ENCODE results near the gene CALN1.

CALN1 gene

GRCh38 chr7:71801976-71802375, 610.2 kb downstream of the CALN1 start:
- peaks cover 7% of the 10 kb centered on the region for H3K9me3 ChIP-seq
- no peaks in the 10 kb centered on the region for H3K36me3 ChIP-seq
- no peaks in the 10 kb centered on the region for H4K20me1 ChIP-seq
- no peak overlapping the region for H3K9ac ChIP-seq
- H3K4me3 ChIP-seq, result no peak overlapping the region
- no peaks in the 10 kb centered on the region for H3K27me3 ChIP-seq
- TF ChIP-seq Cebpa-rat (IDR thresholded peaks at IDR 0.05), result no peak
- H3K4me2 ChIP-seq, result no peak overlapping the region
- H3K27ac ChIP-seq, result no peak overlapping the region
- H3K4me1 ChIP-seq, result no peaks in the 10 kb centered on the region

GRCh38 chr7:71800321-71800720, 611.8 kb downstream of the CALN1 start:
- H4K20me1 ChIP-seq, result no peaks in the 10 kb centered on the region
- no peak overlapping the region for H3K27ac ChIP-seq
- H3K27me3 ChIP-seq, result no peaks in the 10 kb centered on the region
- no peaks in the 10 kb centered on the region for H3K4me1 ChIP-seq
- no peaks in the 10 kb centered on the region for H3K9me3 ChIP-seq
- no peak overlapping the region for H3K4me2 ChIP-seq
- no peaks in the 10 kb centered on the region for H3K36me3 ChIP-seq
- H3K4me3 ChIP-seq, result no peak overlapping the region
- no peak for TF ChIP-seq Cebpa-rat (IDR thresholded peaks at IDR 0.05)
- H3K9ac ChIP-seq, result no peak overlapping the region

- H3K9ac ChIP-seq, result no peak overlapping the region
Measured at GRCh38 chr7:71795410-71795809, 616.7 kb downstream of the CALN1 start.

GRCh38 chr7:71793251-71793650, 618.9 kb downstream of the CALN1 start:
- Histone ChIP-seq H3K36me3 (no peaks in the 10 kb centered on the region), H3K9ac (no peak overlapping the region), H3K27ac (no peak overlapping the region), H3K27me3 (no peaks in the 10 kb centered on the region), H3K4me3 (no peak overlapping the region), H3K9me3 (0 out of 2 replicates have a peak, but pooled peaks cover 2% of the 10 kb centered on the region), H4K20me1 (no peaks in the 10 kb centered on the region), H3K4me1 (no peaks in the 10 kb centered on the region), H3K4me2 (no peak overlapping the region)
- no peak for TF ChIP-seq Cebpa-rat (IDR thresholded peaks at IDR 0.05)

More at GRCh38 chr7:71795410-71795809, 616.7 kb downstream of the CALN1 start:
- no peaks in the 10 kb centered on the region for H3K4me1 ChIP-seq
- H4K20me1 ChIP-seq, result no peaks in the 10 kb centered on the region
- no peaks in the 10 kb centered on the region for H3K27me3 ChIP-seq
- H3K4me2 ChIP-seq, result no peak overlapping the region
- H3K9me3 ChIP-seq, result no peaks in the 10 kb centered on the region
- H3K4me3 ChIP-seq, result no peak overlapping the region
- no peak overlapping the region for H3K27ac ChIP-seq
- H3K36me3 ChIP-seq, result no peaks in the 10 kb centered on the region
- TF ChIP-seq Cebpa-rat (IDR thresholded peaks at IDR 0.05), result peak; percentile 93

GRCh38 chr7:71787513-71787912, 624.6 kb downstream of the CALN1 start:
- no peak overlapping the region for H3K27ac ChIP-seq
- no peaks in the 10 kb centered on the region for H3K36me3 ChIP-seq
- H3K9ac ChIP-seq, result no peak overlapping the region
- no peak overlapping the region for H3K4me2 ChIP-seq
- H3K9me3 ChIP-seq, result peaks cover 19% of the 10 kb centered on the region
- TF ChIP-seq Cebpa-rat (IDR thresholded peaks at IDR 0.05), result no peak
- H3K4me1 ChIP-seq, result no peaks in the 10 kb centered on the region
- no peak overlapping the region for H3K4me3 ChIP-seq
- H4K20me1 ChIP-seq, result no peaks in the 10 kb centered on the region
- no peaks in the 10 kb centered on the region for H3K27me3 ChIP-seq

- peaks cover 12% of the 10 kb centered on the region for H3K4me1 ChIP-seq
- no peak overlapping the region for H3K4me3 ChIP-seq
- TF ChIP-seq Cebpa-rat (IDR thresholded peaks at IDR 0.05), result no peak
- no peak overlapping the region for H3K4me2 ChIP-seq
- no peaks in the 10 kb centered on the region for H3K27me3 ChIP-seq
- H3K9me3 ChIP-seq, result peaks cover 19% of the 10 kb centered on the region
- H3K9ac ChIP-seq, result no peak overlapping the region
- H3K36me3 ChIP-seq, result no peaks in the 10 kb centered on the region
- no peaks in the 10 kb centered on the region for H4K20me1 ChIP-seq
- H3K27ac ChIP-seq, result no peak overlapping the region
Measured at GRCh38 chr7:71785216-71785615, 626.9 kb downstream of the CALN1 start.

- peaks cover 12% of the 10 kb centered on the region for H3K4me1 ChIP-seq
- H3K4me3 ChIP-seq, result no peak overlapping the region
- H3K27me3 ChIP-seq, result no peaks in the 10 kb centered on the region
- peaks cover 19% of the 10 kb centered on the region for H3K9me3 ChIP-seq
- no peak overlapping the region for H3K4me2 ChIP-seq
- TF ChIP-seq Cebpa-rat (IDR thresholded peaks at IDR 0.05), result no peak
- no peak overlapping the region for H3K27ac ChIP-seq
- H4K20me1 ChIP-seq, result no peaks in the 10 kb centered on the region
- H3K36me3 ChIP-seq, result no peaks in the 10 kb centered on the region
- no peak overlapping the region for H3K9ac ChIP-seq
Measured at GRCh38 chr7:71784781-71785180, 627.4 kb downstream of the CALN1 start.

- H4K20me1 ChIP-seq, result no peaks in the 10 kb centered on the region
- no peak overlapping the region for H3K4me3 ChIP-seq
- H3K4me2 ChIP-seq, result no peak overlapping the region
Measured at GRCh38 chr7:71784180-71784579, 628.0 kb downstream of the CALN1 start.

GRCh38 chr7:71783779-71784178, 628.4 kb downstream of the CALN1 start:
- H3K27ac ChIP-seq, result no peak overlapping the region
- no peaks in the 10 kb centered on the region for H4K20me1 ChIP-seq
- no peak overlapping the region for H3K4me2 ChIP-seq
- no peak overlapping the region for H3K9ac ChIP-seq
- H3K36me3 ChIP-seq, result no peaks in the 10 kb centered on the region
- TF ChIP-seq Cebpa-rat (IDR thresholded peaks at IDR 0.05), result no peak
- peaks cover 19% of the 10 kb centered on the region for H3K9me3 ChIP-seq
- H3K4me1 ChIP-seq, result peaks cover 12% of the 10 kb centered on the region
- H3K27me3 ChIP-seq, result no peaks in the 10 kb centered on the region
- no peak overlapping the region for H3K4me3 ChIP-seq

More at GRCh38 chr7:71784180-71784579, 628.0 kb downstream of the CALN1 start:
- Histone ChIP-seq H3K9me3 (peaks cover 19% of the 10 kb centered on the region), H3K4me1 (peaks cover 12% of the 10 kb centered on the region), H3K9ac (no peak overlapping the region), H3K27me3 (no peaks in the 10 kb centered on the region), H3K36me3 (no peaks in the 10 kb centered on the region), H3K27ac (no peak overlapping the region)
- no peak for TF ChIP-seq Cebpa-rat (IDR thresholded peaks at IDR 0.05)

GRCh38 chr7:71782051-71782450, 630.1 kb downstream of the CALN1 start:
- TF ChIP-seq Cebpa-rat (IDR thresholded peaks at IDR 0.05), result no peak
- no peak overlapping the region for H3K4me2 ChIP-seq
- H3K9me3 ChIP-seq, result peaks cover 5% of the 10 kb centered on the region
- no peaks in the 10 kb centered on the region for H4K20me1 ChIP-seq
- no peak overlapping the region for H3K9ac ChIP-seq
- no peaks in the 10 kb centered on the region for H3K27me3 ChIP-seq
- no peak overlapping the region for H3K27ac ChIP-seq
- peaks cover 12% of the 10 kb centered on the region for H3K4me1 ChIP-seq
- H3K4me3 ChIP-seq, result no peak overlapping the region
- no peaks in the 10 kb centered on the region for H3K36me3 ChIP-seq

GRCh38 chr7:71780282-71780681, 631.9 kb downstream of the CALN1 start:
- no peaks in the 10 kb centered on the region for H3K36me3 ChIP-seq
- H3K4me2 ChIP-seq, result peak overlapping the region; percentile 19; the same call in 1 of the 2 replicates
- no peak overlapping the region for H3K27ac ChIP-seq
- H3K4me3 ChIP-seq, result no peak overlapping the region
- H3K9ac ChIP-seq, result no peak overlapping the region
- H3K27me3 ChIP-seq, result no peaks in the 10 kb centered on the region
- peaks cover 12% of the 10 kb centered on the region for H3K4me1 ChIP-seq
- no peaks in the 10 kb centered on the region for H3K9me3 ChIP-seq
- H4K20me1 ChIP-seq, result no peaks in the 10 kb centered on the region
- TF ChIP-seq Cebpa-rat (IDR thresholded peaks at IDR 0.05), result no peak

All from BLaER1 (cell line).